ENCODE measurements around the gene PEX5L. TPM values are rescaled to one million over a fixed set of nuclear protein-coding genes. Genes with fewer than 3 reads are reported as not detected.
A peak's percentile ranks its signal among the peaks of the same experiment; 100 is the strongest.

The PEX5L gene
- total and polyA plus RNA-seq, 10 of the 15 experiments (the other 5 are each of a cell fraction or from before 2014, with no cell fraction given): 0.11 to 17.0 (median 0.50) TPM

- no peak for TF ChIP-seq ZBTB11 (CRISPR knock-in tag; IDR thresholded peaks at IDR 0.05)
- TF ChIP-seq ZZZ3 (IDR thresholded peaks at IDR 0.05; ENCODE audit: control insufficient read depth, insufficient read length, low read depth): no peak
- TF ChIP-seq BMI1 (IDR thresholded peaks at IDR 0.05; ENCODE audit: borderline replicate concordance): peak; percentile 73; the same call in 1 of the 2 replicates
- no peak for TF ChIP-seq ZNF207 (IDR thresholded peaks at IDR 0.05; ENCODE audit: borderline replicate concordance)
- no peak for TF ChIP-seq PKNOX1 (IDR thresholded peaks at IDR 0.05)
- no peak for TF ChIP-seq HDAC6 (IDR thresholded peaks at IDR 0.05; ENCODE audit: unreplicated experiment)
- no peak for TF ChIP-seq USF1 (IDR thresholded peaks at IDR 0.05; ENCODE audit: borderline replicate concordance, extremely low read length, insufficient read depth, low read depth, low read length)
- TF ChIP-seq SUZ12 (IDR thresholded peaks at IDR 0.05; ENCODE audit: unreplicated experiment): no peak
- TF ChIP-seq RAD51 (IDR thresholded peaks at IDR 0.05): no peak
- 0 out of 2 replicates have a peak, but pooled peaks have one; percentile 70 for TF ChIP-seq CBX5 (IDR thresholded peaks at IDR 0.05; ENCODE audit: low read depth)
- TF ChIP-seq RAD21 (IDR thresholded peaks at IDR 0.05; ENCODE audit: insufficient read depth, low read depth, low read length): no peak
- TF ChIP-seq EGR1 (IDR thresholded peaks at IDR 0.05; ENCODE audit: borderline replicate concordance in 1 of 2, low read depth in 2 of 2, low read length in 2 of 2): no peak
- no peak for TF ChIP-seq IRF5 (IDR thresholded peaks at IDR 0.05; ENCODE audit: borderline replicate concordance)
- peak; percentile 88 for TF ChIP-seq BCL11A (IDR thresholded peaks at IDR 0.05; ENCODE audit: low read depth, low read length)
- TF ChIP-seq PAX5 (IDR thresholded peaks at IDR 0.05; ENCODE audit: borderline replicate concordance, low read depth, low read length): peak; percentile 94
- peak; percentile 80 for TF ChIP-seq ZBED1 (IDR thresholded peaks at IDR 0.05; ENCODE audit: borderline replicate concordance)
- TF ChIP-seq CBX3 (IDR thresholded peaks at IDR 0.05; ENCODE audit: borderline replicate concordance, low read depth): no peak
- TF ChIP-seq RELA (IDR thresholded peaks at IDR 0.05; ENCODE audit: borderline replicate concordance, partially characterized antibody): no peak
- no peak for TF ChIP-seq SPI1 (IDR thresholded peaks at IDR 0.05; ENCODE audit: borderline replicate concordance, insufficient read depth, low read depth, low read length)
- TF ChIP-seq SRF (IDR thresholded peaks at IDR 0.05; ENCODE audit: low read depth in 2 of 2, low read length in 2 of 2): no peak
- TF ChIP-seq TARDBP (IDR thresholded peaks at IDR 0.05; ENCODE audit: borderline replicate concordance): no peak
- no peak for TF ChIP-seq WRNIP1 (IDR thresholded peaks at IDR 0.05; ENCODE audit: borderline replicate concordance, low read depth, low read length)
- TF ChIP-seq PBX3 (IDR thresholded peaks at IDR 0.05; ENCODE audit: insufficient replicate concordance, low read depth, low read length): no peak
- no peak for TF ChIP-seq CHD1 (IDR thresholded peaks at IDR 0.05; ENCODE audit: low read depth, low read length)
These were observed 80.3 kb downstream of the PEX5L start (continued) for GRCh38 chr3:179956416-179956830.
